Natural killer cell (primary cell): Measurements from ENCODE around the gene ARHGEF4. TPM values are rescaled to one million over a fixed set of nuclear protein-coding genes. Genes with fewer than 3 reads are reported as not detected.

Source experiments
- ATAC-seq, 3 donors: fragments of 150-1000 bp in 2 of 3; fragments of 200-7000 bp in 1 of 3; cut with Tn5 transposase; 1 replicate in 1 of 3; 2 replicates in 2 of 3; pipeline ENCODE4 v1.10.0; 2021; ENCODE audit warnings: mild to moderate bottlenecking in 2 of 3, moderate library complexity in 2 of 3
- DNase-seq, 2 donors: peaks; one replicate each; pipeline versions ENCODE4 v3.0.0 to v3.0.0-alpha.2; 2013 to 2021; ENCODE audit warnings: mixed read lengths in 1 of 2
- H3K27ac ChIP-seq: one replicate; pipeline ENCODE4 v1.5.1; 2013; ENCODE audit warnings: mild to moderate bottlenecking, low read length
- H3K27me3 ChIP-seq: one replicate; pipeline ENCODE4 v1.6.1; 2013; ENCODE audit warnings: low read length; ENCODE audit not compliant: control insufficient read depth, insufficient read depth
- H3K36me3 ChIP-seq: one replicate; pipeline ENCODE4 v1.6.1; 2013; ENCODE audit warnings: low read length; ENCODE audit not compliant: control insufficient read depth, insufficient read depth
- H3K4me1 ChIP-seq: one replicate; pipeline ENCODE4 v1.6.1; 2013; ENCODE audit warnings: low read length; ENCODE audit not compliant: control insufficient read depth, insufficient read depth
- H3K4me3 ChIP-seq: one replicate; pipeline ENCODE4 v1.5.1; 2013; ENCODE audit warnings: low read length
- H3K9me3 ChIP-seq: one replicate; pipeline ENCODE4 v1.6.1; 2013; ENCODE audit warnings: low read length; ENCODE audit not compliant: control insufficient read depth, insufficient read depth
- H3K27ac Mint-ChIP-seq, 2 donors: one replicate each; pipeline ENCODE4 v1.8.0; 2022; ENCODE audit warnings: mild to moderate bottlenecking in 2 of 2, mixed read lengths in 2 of 2, moderate library complexity in 1 of 2
- H3K27me3 Mint-ChIP-seq, 2 donors: one replicate each; pipeline ENCODE4 v1.8.0; 2022; ENCODE audit warnings: low read depth in 2 of 2, mixed read lengths in 2 of 2
- H3K36me3 Mint-ChIP-seq: one replicate; pipeline ENCODE4 v1.8.0; 2022; ENCODE audit warnings: mixed read lengths
- H3K4me1 Mint-ChIP-seq, 2 donors: one replicate each; pipeline ENCODE4 v1.8.0; 2022; ENCODE audit warnings: mixed read lengths in 2 of 2
- H3K4me3 Mint-ChIP-seq: one replicate; pipeline ENCODE4 v1.8.0; 2022; ENCODE audit warnings: mild to moderate bottlenecking, moderate library complexity, mixed read lengths
- H3K9me3 Mint-ChIP-seq, 2 donors: one replicate each; pipeline ENCODE4 v1.8.0; 2022; ENCODE audit warnings: mixed read lengths in 2 of 2
- CTCF ChIP-seq: fragments of 200-600 bp; IDR thresholded peaks from one replicate; pipeline ENCODE4 v1.8.0; 2022; ENCODE audit warnings: antibody characterized with exemption
- WGBS: methylation state at CpG from one replicate; pipeline ENCODE4 v1.1.7; 2013; ENCODE audit warnings: missing lambda C conversion rate; ENCODE audit not compliant: insufficient coverage; 5-methylcytosine and 5-hydroxymethylcytosine counted together
- intact Hi-C: fragments of 100-400 bp; cut with micrococcal nuclease; formaldehyde crosslinking; loops from one replicate; pipeline ENCODE4 v1.14.2; 2022
- total RNA-seq, 4 donors: library from RNA; stranded (reverse); fragments of 120-200 nt in 1 of 4; gene quantifications; one replicate each; pipeline versions ENCODE4 v1.2.3 to v1.2.4, GENCODE V29; 2013 to 2022

The ARHGEF4 gene
- total RNA-seq, 3 donors from 2014 or later (not counting 1 experiment from before 2014, with no cell fraction given): 0.11 TPM; not detected in 2

GRCh38 chr2:130957915-130958314 is 121.2 kb downstream of the ARHGEF4 start:
- TF ChIP-seq CTCF: no peak
- H3K4me3 ChIP-seq: no peak overlapping the region
- H3K4me1 Mint-ChIP-seq: no peaks in the 10 kb centered on the region
- ATAC-seq (no peak), DNase-seq (no peak)
- intact Hi-C loops: no loop called here
- no peaks in the 10 kb centered on the region for H3K4me1 ChIP-seq
- H3K9me3 ChIP-seq: peaks cover 8% of the 10 kb centered on the region
- H3K27ac ChIP-seq: no peak overlapping the region
- no CpG with 5 or more reads among the region's 2 CpGs for WGBS
- peaks cover 14% of the 10 kb centered on the region for H3K36me3 Mint-ChIP-seq
- H3K27me3 Mint-ChIP-seq: peaks cover 21 to 40% of the 10 kb centered on the region in 2 donors
- no peaks in the 10 kb centered on the region for H3K36me3 ChIP-seq
- H3K9me3 Mint-ChIP-seq: peaks cover 9 to 11% of the 10 kb centered on the region in 2 donors
- peaks cover 3% of the 10 kb centered on the region for H3K27me3 ChIP-seq
- no peak overlapping the region for H3K27ac Mint-ChIP-seq
- H3K4me3 Mint-ChIP-seq: no peak overlapping the region

- Histone ChIP-seq H3K27me3 (peaks cover 12% of the 10 kb centered on the region), H3K9me3 (no peaks in the 10 kb centered on the region), H3K27ac (no peak overlapping the region), H3K4me3 (no peak overlapping the region), H3K36me3 (no peaks in the 10 kb centered on the region), H3K4me1 (peaks cover 5% of the 10 kb centered on the region)
- no peak for DNase-seq
- intact Hi-C loops: no loop called here
- ATAC-seq: no peak
- H3K4me1 Mint-ChIP-seq: peaks cover 9 to 11% of the 10 kb centered on the region in 2 donors
- WGBS: 3% methylated on average over 90 of the region's 90 CpGs
- no peak overlapping the region for H3K4me3 Mint-ChIP-seq
- peaks cover 7% of the 10 kb centered on the region for H3K36me3 Mint-ChIP-seq
- peaks cover 58 to 71% of the 10 kb centered on the region in 2 donors for H3K27me3 Mint-ChIP-seq
- no peak for TF ChIP-seq CTCF
- no peaks in the 10 kb centered on the region for H3K9me3 Mint-ChIP-seq
- no peak overlapping the region for H3K27ac Mint-ChIP-seq
Measured at GRCh38 chr2:130963196-130963848, 126.6 kb downstream of the ARHGEF4 start.

GRCh38 chr2:130963849-130964793 is 127.4 kb downstream of the ARHGEF4 start:
- Mint-ChIP-seq H3K9me3 (no peaks in the 10 kb centered on the region), H3K27me3 (peaks cover 58 to 71% of the 10 kb centered on the region in 2 donors), H3K4me1 (peaks cover 9 to 11% of the 10 kb centered on the region in 2 donors), H3K36me3 (peaks cover 7% of the 10 kb centered on the region), H3K27ac (no peak overlapping the region), H3K4me3 (peak overlapping the region; percentile 51)
- Histone ChIP-seq H3K36me3 (no peaks in the 10 kb centered on the region), H3K9me3 (no peaks in the 10 kb centered on the region), H3K27ac (no peak overlapping the region), H3K4me1 (peaks cover 5% of the 10 kb centered on the region), H3K27me3 (peaks cover 12% of the 10 kb centered on the region), H3K4me3 (no peak overlapping the region)
- intact Hi-C loops: no loop called here
- peak in 1 of 2 donors; percentile 8 for DNase-seq
- no peak for TF ChIP-seq CTCF
- no peak for ATAC-seq
- 4% methylated on average over 84 of the region's 84 CpGs for WGBS
